ENCODE measurements around the gene ZNF547. TPM values are rescaled to one million over a fixed set of nuclear protein-coding genes. Genes with fewer than 3 reads are reported as not detected.

Gene ZNF547
- total and polyA plus RNA-seq, 2 of the 8 experiments (the other 6 are each of a cell fraction or from before 2014, with no cell fraction given), result 1.1 to 2.1 TPM

- TF ChIP-seq CHD7 (IDR thresholded peaks at IDR 0.05; ENCODE audit: insufficient replicate concordance, low read length) (no peak), CHD1 (IDR thresholded peaks at IDR 0.05; ENCODE audit: low read depth, low read length) (no peak), CREB1 (IDR thresholded peaks at IDR 0.05) (no peak), CTBP2 (IDR thresholded peaks at IDR 0.05; ENCODE audit: borderline replicate concordance, insufficient read depth, insufficient read length, low read length) (no peak), EP300 (IDR thresholded peaks at IDR 0.05; ENCODE audit: borderline replicate concordance in 1 of 2, low read depth in 2 of 2, low read length in 2 of 2) (no peak), SP1 (IDR thresholded peaks at IDR 0.05; ENCODE audit: low read depth, low read length) (no peak), TEAD4 (IDR thresholded peaks at IDR 0.05; ENCODE audit: low read depth, low read length) (no peak), SRF (IDR thresholded peaks at IDR 0.05; ENCODE audit: low read depth, low read length) (no peak), SIRT6 (IDR thresholded peaks at IDR 0.05; ENCODE audit: low read length) (no peak), JUND (IDR thresholded peaks at IDR 0.05; ENCODE audit: low read length) (no peak), RXRA (IDR thresholded peaks at IDR 0.05; ENCODE audit: insufficient read depth, low read depth, low read length) (no peak)
- TF ChIP-seq, protein P1, sequence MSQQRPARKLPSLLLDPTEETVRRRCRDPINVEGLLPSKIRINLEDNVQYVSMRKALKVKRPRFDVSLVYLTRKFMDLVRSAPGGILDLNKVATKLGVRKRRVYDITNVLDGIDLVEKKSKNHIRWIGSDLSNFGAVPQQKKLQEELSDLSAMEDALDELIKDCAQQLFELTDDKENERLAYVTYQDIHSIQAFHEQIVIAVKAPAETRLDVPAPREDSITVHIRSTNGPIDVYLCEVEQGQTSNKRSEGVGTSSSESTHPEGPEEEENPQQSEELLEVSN (IDR thresholded peaks at IDR 0.05), result no peak
These were observed 17.6 kb downstream of the ZNF547 start (continued) for GRCh38 chr19:57380923-57381322.

All from H1 (cell line).